Measurements from ENCODE around the gene CEP131. TPM values are rescaled to one million over a fixed set of nuclear protein-coding genes. Genes with fewer than 3 reads are reported as not detected.

CEP131 gene
- total and polyA plus RNA-seq, 2 of the 4 experiments (the other 2 are of a cell fraction), result 4.8 to 9.6 TPM

DNA sequence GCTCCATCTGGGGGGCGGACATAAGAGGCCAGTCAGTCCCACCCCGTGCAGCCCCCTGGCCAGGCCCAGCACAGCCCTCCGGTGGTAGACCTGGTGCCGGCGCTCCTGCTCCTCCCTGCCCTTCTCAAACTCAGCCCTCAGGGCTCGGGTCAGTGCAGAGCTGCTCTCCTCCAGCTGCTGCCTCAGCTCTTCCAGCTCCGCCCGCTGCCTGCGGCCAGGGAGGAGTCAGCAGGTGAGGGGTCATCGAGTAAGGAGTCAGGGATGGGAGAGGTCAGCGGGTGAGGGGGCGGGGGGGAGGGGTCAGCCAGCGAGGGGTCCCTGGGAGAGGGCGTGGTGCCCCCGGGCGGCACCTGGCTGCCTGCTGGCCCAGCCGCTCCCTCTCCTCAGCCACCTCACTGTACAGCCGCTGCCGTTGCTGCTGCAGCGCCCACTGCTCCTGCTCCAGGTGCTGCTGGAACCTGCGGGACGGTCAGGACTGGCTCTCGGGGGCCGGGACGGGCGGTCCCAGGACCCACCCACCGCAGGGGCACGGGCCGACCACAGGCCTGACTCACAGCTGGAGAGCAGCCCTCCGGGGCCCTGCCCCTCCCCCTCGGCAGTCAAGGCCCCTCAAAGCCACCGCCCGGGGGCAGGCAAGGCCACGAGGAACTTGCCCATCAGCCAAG, 30.2 kb downstream of the CEP131 start:
- no peak overlapping the region for H4K91ac ChIP-seq (ENCODE audit: insufficient read depth, low read depth, low read length)
- 82% methylated on average over 15 of the region's 34 CpGs; no CpG with 5 or more reads in 1 of the 2 experiments for WGBS, 2 experiments (ENCODE audit: extremely low coverage in 2 of 2, insufficient read length in 1 of 2)
- H3K9me3 ChIP-seq (ENCODE audit: control insufficient read depth, insufficient read depth, low read length), result no peaks in the 10 kb centered on the region
- no peak overlapping the region for H3K4me3 ChIP-seq (ENCODE audit: insufficient read depth, low read depth, low read length)
- no peak overlapping the region for H3K4ac ChIP-seq (ENCODE audit: low read depth, low read length)
- H2BK15ac ChIP-seq (ENCODE audit: low read depth, low read length), result no peak overlapping the region
- dilution Hi-C loops (cut with HindIII; ENCODE audit: low sequenced_read_pairs, unreplicated experiment) (no loop called here), in situ Hi-C loops (cut with MboI; ENCODE audit: low sequenced_read_pairs) (no loop called here), intact Hi-C loops (cut with micrococcal nuclease) (no loop called here)
- H2AFZ ChIP-seq (replicated peaks; ENCODE audit: low read length, poor library complexity), result no peak overlapping the region
- H3K56ac ChIP-seq (ENCODE audit: extremely low read depth, insufficient read depth, low read length), result no peak overlapping the region
- no peaks in the 10 kb centered on the region for H3K9me1 ChIP-seq (ENCODE audit: insufficient read depth, low read length)
- ChIA-PET CTCF (interaction anchor here (0.6 kb wide), 1 partner anchor 8 kb away, joined by 4 read pairs; no protein-coding TSS in a partner anchor), POLR2A (ENCODE audit: unreplicated experiment) (no interaction called here)
- no peak overlapping the region for H3K23ac ChIP-seq (ENCODE audit: low read depth, low read length)
- H2BK20ac ChIP-seq (ENCODE audit: low read depth, low read length), result no peak overlapping the region
- H2BK5ac ChIP-seq (ENCODE audit: low read depth, low read length, poor library complexity, severe bottlenecking), result no peak overlapping the region
- no TSS peak for BruUV-seq (replicated peaks)
- TF ChIP-seq NFE2L2 (IDR thresholded peaks at IDR 0.05; ENCODE audit: low read depth, low read length) (no peak), POLR2A (IDR thresholded peaks at IDR 0.05; ENCODE audit: low read depth, low read length) (no peak), RFX5 (IDR thresholded peaks at IDR 0.05; ENCODE audit: low read depth, low read length) (no peak)
- H3K9ac ChIP-seq (ENCODE audit: low read depth, low read length), result no peak overlapping the region
- no peak overlapping the region for H4K5ac ChIP-seq (ENCODE audit: low read depth, low read length)
- no peak overlapping the region for H2AK5ac ChIP-seq (ENCODE audit: low read depth, low read length)
- no peaks in the 10 kb centered on the region for H3K27me3 ChIP-seq (ENCODE audit: control insufficient read depth, insufficient read depth, low read length)
- H2BK120ac ChIP-seq (ENCODE audit: low read depth, low read length), result no peak overlapping the region
- H3K14ac ChIP-seq (replicated peaks; ENCODE audit: low read depth, low read length), result no peak overlapping the region
- no peak overlapping the region for H3K18ac ChIP-seq (ENCODE audit: low read depth, low read length)
- H3K4me2 ChIP-seq (ENCODE audit: low read depth, low read length), result no peak overlapping the region
- H4K20me1 ChIP-seq (ENCODE audit: insufficient read depth, low read length), result no peaks in the 10 kb centered on the region; the same call in 1 of the 2 replicates
- ATAC-seq (ENCODE audit: low read depth) (no peak), DNase-seq (no peak)
- H2AK9ac ChIP-seq (replicated peaks; ENCODE audit: low read depth, low read length, poor library complexity), result no peak overlapping the region
- no peaks in the 10 kb centered on the region for H3K79me1 ChIP-seq (ENCODE audit: low read depth in 1 of 2, low read length in 2 of 2)
- H3K27ac ChIP-seq (ENCODE audit: insufficient read depth, low read length), result no peak overlapping the region
- peaks cover 11% of the 10 kb centered on the region for H3K36me3 ChIP-seq (ENCODE audit: control insufficient read depth, insufficient read depth, low read length)
- no peak overlapping the region for H4K8ac ChIP-seq (ENCODE audit: low read depth in 2 of 2, low read length in 2 of 2)
- H3K4me1 ChIP-seq (ENCODE audit: control insufficient read depth, insufficient read depth, low read length), result no peaks in the 10 kb centered on the region

Data from IMR-90 (cell line).